Colon (tissue), 2 donors: ENCODE measurements around the gene PXMP2.
"Not testable (repeated sequence)": the region's sequence is repeated elsewhere in the genome, so short reads cannot be mapped to it uniquely, and the experiment has no call there.

ENCODE experiments used
- FAIRE-seq: peaks from 2 replicates; lab custom pipeline; 2012; peaks lifted over from hg19 to GRCh38; lab: Jason Lieb, UNC
- donor health status: control.
- donor health status: control.

PXMP2 gene

DNA sequence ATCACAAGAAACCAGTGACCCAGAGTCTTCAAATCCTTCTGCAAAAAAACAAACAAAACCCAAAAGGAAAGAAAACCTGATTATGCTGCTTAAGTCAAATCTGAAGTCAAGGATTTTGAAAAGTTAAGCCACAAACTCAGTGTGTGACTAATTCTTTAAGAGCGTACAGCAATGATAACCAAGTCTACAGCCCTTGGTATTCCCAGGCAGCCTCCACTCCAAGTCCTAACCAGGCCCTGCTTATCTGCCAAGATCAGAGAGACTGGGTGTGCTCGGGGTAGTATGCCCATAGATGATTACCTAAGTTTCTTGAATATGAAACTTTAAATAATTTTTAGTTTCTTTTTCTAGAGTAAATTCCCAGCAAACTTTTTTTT, 36.4 kb downstream of the PXMP2 start:
- no peak for FAIRE-seq

DNA sequence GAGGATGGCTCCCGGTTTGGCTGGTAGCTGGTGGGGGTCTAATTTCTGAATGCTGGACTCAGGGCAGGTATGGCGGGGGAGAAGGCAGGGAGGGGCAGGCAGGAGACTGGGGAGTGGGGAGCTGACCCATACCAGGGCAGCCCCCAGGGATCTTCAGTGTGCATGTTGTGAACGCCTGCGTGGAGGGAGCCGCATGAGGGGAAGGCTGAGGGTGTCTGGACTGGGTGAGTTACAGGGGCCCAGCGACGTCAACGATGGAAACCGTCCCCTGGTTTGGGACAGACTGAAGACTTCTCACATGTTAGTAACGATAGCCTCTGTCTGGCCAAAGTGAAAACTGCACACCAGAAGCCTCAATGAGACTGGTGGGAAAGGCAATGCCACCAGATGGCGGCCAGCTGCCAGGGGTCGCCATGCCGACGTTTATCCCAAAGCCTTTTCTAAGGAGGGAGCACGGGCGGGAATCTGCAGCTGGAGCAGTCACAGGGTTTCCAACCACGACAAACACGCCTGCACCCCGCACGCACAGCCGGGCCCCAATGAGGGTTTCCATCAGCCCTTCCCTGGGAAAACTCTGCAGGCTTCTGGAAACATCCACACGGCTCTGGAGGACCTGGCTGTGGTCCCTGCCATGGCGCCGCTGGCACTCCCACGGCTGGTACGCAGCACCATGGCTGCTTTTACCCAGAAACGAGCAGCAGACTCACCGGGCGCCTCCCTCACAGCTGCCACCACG, 37.3 kb downstream of the PXMP2 start:
- FAIRE-seq: no peak

DNA sequence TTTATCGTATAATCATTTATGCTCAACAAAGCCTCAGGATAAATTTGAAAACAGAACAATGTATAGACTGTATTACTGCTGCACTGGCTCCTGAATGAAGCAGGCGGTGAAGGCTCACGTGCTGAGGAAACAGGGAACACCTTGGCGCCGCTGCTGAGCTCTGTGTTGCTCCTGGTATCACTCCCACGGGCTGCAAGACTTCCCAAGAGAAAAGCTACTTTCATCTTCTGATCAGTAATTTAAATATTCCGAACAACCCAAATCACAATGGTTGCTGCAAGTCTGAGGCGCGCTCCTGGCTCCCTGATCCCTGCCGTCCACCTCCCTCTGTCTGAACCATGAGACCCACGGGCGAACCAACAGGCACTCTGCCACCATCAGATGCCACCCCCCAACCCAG, 39.0 kb downstream of the PXMP2 start:
- FAIRE-seq: no peak

- FAIRE-seq: no peak
Observed at GRCh38 chr12:132727091-132727794, 39.9 kb downstream of the PXMP2 start.

- no peak for FAIRE-seq
Observed at GRCh38 chr12:132728502-132728901, 41.1 kb downstream of the PXMP2 start.

DNA sequence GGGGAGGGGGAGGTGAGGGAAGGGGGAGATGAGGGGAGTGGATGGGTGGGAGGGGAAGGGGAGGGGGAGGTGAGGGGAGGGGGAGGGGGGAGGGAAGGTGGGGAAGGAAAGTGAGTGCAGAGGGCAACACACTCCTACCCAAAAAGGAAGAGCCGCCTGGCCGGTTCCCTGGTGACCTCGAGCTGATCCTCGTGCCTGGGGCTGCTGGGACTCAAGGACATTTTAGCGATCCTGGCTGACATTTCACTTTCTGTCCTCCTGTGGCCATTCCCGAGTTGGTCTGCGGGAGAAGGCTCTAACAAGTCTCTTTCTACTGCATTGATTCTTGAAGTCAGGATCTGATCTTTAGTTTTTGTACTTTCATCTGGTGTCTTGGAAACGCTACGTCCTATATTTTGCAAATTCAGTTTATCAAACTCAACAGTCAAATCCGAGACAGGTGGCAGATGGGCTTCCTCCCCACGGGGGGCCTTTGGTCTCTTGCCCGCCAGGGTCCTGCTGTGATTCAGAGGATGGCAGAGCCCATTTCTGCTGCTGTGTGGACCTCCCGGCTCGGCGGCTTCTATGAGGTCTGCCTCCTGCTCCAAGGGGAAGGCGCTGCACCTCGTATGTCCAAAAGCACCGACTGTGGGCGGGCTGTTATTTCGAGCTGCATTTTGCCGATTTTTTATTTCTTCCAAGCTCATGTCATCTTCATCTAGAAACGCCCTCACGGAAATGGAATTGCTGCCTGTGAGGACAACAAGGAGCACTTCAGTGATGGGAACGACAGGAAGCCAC, 42.3 kb downstream of the PXMP2 start:
- no peak for FAIRE-seq

- FAIRE-seq: no peak
Observed at GRCh38 chr12:132730353-132730752, 43.0 kb downstream of the PXMP2 start.

- no peak for FAIRE-seq
Observed at GRCh38 chr12:132731574-132731973, 44.2 kb downstream of the PXMP2 start.

DNA sequence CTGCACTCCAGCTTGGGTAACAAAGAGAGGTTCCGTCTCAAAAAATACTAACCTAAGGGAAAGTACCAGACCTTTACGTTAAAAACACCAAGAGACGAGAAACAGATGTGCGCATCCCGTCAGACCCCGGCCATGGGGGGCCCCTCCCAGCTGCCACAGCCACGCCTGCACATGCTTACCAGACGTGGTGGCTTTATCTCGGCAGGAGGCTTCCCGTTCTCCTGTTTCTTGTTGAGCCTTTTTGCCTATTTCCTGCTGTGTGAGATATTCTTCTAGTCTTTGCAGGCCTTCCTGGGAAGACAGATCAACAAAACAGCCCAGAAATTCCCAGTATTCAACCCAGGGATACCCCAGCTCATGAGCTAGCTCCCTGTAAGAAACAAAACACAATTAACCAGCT, 46.8 kb downstream of the PXMP2 start:
- FAIRE-seq: no peak

DNA sequence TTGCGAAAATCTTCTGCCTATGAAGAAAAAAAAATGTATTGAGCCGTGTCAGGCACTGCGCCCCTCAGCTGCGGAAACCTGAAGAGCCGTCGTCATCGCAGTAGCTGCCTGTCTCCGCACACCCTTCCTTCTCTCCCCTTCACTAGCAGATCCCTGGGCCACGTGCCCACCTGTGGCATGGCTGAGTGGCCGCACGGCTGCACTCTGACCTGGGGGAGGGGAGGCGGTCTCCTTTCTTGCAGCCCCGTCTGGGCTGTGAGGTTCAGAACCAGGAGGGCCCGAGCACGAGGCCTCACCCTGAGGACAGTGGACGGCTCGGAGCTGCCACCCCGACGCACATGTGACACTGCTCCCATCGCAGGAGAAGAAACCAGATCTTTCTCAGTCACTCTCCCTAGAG, 48.1 kb downstream of the PXMP2 start:
- no peak for FAIRE-seq

DNA sequence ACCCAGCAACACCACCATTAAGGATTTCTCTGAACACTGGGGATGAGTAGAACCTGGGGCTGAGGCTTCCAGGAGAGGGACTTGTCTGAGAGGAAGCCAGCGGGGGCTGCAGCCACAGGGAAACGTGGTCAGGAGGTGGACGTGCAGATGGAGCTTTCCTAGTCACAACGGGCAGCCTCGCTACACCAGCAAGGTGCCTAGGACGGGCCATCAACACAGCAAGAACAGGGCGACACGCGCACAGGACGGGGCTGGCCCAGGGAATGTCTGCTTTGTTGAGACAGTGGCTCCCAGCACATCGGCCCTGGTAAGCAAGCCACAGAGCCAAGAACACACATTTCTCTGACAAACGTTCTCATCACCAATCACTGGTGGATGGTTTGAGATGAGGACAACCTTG, 49.0 kb downstream of the PXMP2 start:
- no peak for FAIRE-seq

- no peak for FAIRE-seq
Observed at GRCh38 chr12:132736913-132737312, 49.5 kb downstream of the PXMP2 start.

GRCh38 chr12:132739600-132740312, 52.4 kb downstream of the PXMP2 start:
- FAIRE-seq: no peak

DNA sequence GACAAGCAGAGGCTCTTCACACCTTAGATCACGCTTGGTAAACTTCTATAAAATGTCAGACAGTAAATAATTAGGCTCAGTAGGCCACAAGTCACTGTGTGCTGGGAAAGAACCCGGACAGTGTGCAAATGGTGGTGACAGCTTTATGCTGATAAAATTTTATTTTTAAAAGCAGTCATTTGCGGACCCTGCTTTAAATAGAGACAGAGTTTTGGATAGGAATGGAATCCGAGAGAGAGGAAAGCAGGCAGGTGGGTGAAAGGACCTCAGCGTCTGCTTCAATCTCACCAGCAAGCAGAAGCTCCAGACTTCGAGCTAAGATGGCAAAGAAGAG, 52.9 kb downstream of the PXMP2 start:
- FAIRE-seq: no peak

GRCh38 chr12:132740652-132741051, 53.3 kb downstream of the PXMP2 start:
- FAIRE-seq: no peak

DNA sequence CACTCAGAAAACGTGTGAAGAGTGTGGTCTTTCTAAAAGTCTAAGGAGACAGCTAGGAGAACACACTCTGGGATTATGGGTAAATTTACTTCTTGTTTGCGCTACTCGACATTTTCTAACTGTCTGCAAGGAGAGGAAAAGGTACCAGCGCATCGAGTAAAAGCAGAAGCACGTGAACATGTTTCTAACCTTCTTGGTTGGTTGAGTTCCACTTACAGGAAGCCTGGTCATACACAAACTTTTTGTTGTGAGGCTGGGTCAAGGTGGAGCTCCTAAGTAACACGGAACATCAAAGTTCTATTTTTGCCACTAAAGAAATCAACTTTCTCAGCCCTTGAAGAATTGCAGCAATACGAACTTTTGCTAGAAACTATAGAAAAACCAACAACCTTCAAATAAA, 54.2 kb downstream of the PXMP2 start:
- FAIRE-seq: no peak

DNA sequence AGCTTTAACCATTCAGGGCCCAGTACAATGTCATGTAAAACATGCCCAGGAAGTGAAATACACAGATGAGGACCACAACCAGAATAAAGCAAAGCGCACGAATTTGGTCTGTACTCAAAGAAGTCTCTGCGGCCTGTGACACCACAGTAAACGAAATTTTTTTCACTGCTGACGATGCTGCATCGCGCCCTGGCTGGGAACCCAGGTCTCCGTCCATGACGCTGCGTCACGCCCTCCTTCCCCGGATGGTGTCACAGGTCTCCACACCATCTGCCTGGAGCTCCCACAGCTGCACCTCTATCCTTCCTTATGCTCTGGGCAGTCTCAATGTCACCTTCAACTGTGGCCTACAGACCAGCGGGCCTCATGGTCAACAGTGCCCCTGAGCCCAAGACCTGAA, 56.4 kb downstream of the PXMP2 start:
- no peak for FAIRE-seq

DNA sequence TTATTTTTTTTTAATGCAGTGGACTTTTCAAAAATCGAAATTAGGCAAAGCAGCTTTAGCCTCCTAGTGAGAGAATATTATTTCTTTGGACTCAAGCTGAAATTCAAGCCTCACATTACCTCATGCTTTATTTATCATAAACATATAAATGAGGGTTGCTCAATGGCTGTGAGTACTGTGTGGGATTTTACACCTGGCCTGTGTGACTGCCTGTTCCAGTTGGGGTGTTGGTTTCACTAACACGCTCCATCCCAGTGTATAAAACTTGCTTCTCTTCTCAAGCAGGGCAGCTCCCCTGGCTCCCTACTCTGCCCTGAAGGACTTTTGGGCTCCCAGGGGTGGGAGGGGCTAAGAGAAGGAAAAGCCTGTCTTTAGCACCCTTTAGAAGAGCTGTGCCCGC, 59.2 kb downstream of the PXMP2 start:
- FAIRE-seq: no peak

DNA sequence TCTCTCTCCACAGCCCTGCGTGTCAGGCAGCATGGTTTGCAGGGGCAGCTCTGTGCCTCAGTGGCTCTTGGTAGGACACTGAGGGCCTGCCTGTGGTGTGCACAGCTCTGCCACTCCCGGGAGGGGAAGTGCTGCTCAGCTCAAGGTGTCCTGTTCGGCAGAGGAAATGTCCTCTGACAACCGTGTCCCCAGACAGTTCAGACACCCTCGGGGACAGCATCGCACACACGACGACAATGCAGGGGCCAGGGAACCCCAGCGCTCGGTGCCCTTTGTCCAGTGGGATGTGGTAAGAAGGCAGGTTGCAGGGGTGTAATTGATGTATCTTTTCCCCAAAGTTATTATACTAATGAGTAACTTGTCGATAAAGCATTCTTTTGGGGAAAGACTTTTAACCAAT, 60.0 kb downstream of the PXMP2 start:
- no peak for FAIRE-seq

DNA sequence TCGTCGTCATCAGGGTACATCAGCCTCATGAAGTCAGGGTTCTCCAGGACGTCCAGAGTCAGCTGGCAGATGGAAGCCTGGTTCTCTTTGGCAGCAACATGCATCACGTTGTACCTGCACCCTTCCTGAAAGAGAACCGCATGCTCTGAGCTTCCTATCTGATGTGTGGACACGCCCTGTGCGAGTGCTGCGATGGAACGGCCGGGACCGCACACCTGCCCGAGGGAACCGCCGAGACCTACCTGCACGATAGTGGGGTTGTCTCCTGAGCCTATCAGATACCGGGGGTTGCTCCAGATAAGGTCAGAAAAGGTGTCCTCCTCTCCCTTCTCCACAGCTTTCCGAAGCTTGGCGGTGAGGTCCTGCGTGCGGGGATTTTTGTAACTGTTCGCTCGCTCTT, 60.5 kb downstream of the PXMP2 start:
- FAIRE-seq: no peak

GRCh38 chr12:132748319-132748718, 60.9 kb downstream of the PXMP2 start:
- no peak for FAIRE-seq

- not testable (repeated sequence) for FAIRE-seq
Observed at GRCh38 chr12:132753670-132754069, 66.3 kb downstream of the PXMP2 start.
